Fibroblast of villous mesenchyme (primary cell): ENCODE measurements around the gene HPCAL1. TPM values are rescaled to one million over a fixed set of nuclear protein-coding genes. Genes with fewer than 3 reads are reported as not detected.

Source experiments
- DNase-seq: peaks from one replicate; pipeline ENCODE4 v3.0.0-alpha.2; 2010; ENCODE audit warnings: low read depth
- H3K4me3 ChIP-seq: 2 replicates; pipeline ENCODE4 v1.5.1; 2011; ENCODE audit warnings: low read depth, mild to moderate bottlenecking, low read length
- total RNA-seq: library from RNA; depleted of rRNA; stranded (reverse); fragments of >200 nt; gene quantifications from 2 replicates; pipeline ENCODE4 v1.2.3, GENCODE V29; 2012
- TF ChIP-seq, protein P1 (sequence below): IDR thresholded peaks from 2 replicates; pipeline ENCODE4 v1.5.1; 2012; ENCODE audit warnings: low read depth, mild to moderate bottlenecking, low read length; ENCODE audit not compliant: insufficient read depth

HPCAL1 gene
- total RNA-seq, 1 donor, result 60.0 TPM

DNA sequence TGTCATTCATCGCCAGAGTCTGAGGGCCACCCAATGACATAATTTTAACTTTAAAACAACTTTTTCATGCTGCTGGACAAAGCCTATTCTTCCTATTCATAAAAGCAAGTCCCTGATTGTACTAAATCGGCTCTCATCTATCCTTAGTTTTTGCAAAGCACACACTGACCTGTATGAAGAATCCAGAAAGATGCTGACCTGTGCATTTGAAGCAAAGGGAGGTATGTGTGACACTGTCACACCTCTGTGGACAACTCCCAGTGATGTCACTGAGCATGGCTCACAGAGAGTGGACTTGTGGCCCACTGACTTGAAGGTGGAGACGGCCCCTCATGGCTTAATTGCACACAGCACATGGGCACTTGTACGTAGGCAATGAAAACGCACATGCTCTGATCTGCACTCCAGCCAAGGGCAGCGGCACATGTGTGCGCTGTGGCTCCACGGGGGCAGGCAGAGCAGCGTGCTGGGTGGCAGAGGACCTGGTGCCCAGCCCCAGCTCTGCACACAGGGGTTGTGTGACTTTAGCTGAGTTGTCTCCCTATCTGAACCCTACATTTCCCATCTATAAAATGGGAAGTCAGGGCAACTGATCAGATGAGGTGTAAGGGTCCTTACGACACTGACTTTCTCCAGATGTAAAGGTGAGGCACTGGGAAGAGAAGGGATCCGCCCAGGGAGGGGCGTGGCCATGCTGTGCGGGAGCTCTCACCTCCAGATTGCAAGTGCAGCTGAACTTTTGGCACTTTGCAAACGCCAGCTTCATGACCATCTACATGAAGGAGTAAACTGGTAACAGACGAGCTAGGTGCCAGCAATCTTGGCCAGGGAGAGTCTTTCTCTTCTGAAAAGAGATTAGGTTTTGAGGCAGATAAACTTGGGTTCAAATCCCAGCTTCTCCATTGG is 159.7 kb downstream of the HPCAL1 start:
- TF ChIP-seq, protein P1, sequence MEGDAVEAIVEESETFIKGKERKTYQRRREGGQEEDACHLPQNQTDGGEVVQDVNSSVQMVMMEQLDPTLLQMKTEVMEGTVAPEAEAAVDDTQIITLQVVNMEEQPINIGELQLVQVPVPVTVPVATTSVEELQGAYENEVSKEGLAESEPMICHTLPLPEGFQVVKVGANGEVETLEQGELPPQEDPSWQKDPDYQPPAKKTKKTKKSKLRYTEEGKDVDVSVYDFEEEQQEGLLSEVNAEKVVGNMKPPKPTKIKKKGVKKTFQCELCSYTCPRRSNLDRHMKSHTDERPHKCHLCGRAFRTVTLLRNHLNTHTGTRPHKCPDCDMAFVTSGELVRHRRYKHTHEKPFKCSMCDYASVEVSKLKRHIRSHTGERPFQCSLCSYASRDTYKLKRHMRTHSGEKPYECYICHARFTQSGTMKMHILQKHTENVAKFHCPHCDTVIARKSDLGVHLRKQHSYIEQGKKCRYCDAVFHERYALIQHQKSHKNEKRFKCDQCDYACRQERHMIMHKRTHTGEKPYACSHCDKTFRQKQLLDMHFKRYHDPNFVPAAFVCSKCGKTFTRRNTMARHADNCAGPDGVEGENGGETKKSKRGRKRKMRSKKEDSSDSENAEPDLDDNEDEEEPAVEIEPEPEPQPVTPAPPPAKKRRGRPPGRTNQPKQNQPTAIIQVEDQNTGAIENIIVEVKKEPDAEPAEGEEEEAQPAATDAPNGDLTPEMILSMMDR, result no peak
- H3K4me3 ChIP-seq, result no peak overlapping the region
- DNase-seq, result no peak

- TF ChIP-seq, protein P1, result no peak
- DNase-seq, result no peak
- no peak overlapping the region for H3K4me3 ChIP-seq
These were observed 163.2 kb downstream of the HPCAL1 start for GRCh38 chr2:10465910-10466309.

DNA sequence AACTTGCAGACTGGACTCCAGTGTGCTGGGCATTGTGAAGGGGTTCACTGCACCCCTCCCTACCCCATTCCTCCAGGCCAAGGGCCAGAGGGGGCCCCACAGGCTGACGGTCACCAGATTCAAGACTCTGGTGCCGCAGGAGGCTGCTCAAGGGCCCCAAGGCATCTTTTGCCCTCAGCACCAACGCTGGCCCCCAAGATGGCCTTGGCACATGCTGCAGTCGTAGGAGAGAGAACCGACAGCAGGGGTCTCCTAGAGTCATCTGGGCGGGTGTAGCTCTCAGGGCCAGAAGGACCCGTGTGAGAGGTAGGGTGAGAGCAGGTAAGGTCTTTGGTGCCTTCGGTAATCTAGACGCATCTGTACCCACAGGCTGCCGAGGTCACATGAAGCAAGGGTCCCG is 164.1 kb downstream of the HPCAL1 start:
- no peak overlapping the region for H3K4me3 ChIP-seq
- TF ChIP-seq, protein P1, result no peak

DNA sequence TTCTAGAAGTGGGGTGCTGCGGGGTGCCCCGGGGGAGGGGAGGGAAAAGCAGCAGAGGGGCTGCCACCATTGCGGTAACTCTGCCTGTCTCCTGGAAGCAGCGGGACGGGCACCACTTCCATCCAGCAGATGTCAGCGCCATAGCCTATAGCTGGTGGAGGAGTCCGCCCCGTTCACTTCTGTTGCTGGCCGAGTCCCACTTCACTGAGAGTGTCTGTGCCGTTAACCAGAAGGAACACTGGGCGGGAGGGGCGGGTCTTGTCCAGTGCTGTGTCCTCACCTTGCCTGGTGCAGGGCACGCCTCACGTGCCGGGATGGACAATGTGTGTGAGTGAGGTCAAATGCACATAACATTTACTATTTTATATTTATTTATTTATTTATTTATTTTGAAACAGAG is 164.7 kb downstream of the HPCAL1 start:
- TF ChIP-seq, protein P1, result no peak

More for the DNA sequence above, 164.1 kb downstream of the HPCAL1 start:
- no peak for DNase-seq

DNA sequence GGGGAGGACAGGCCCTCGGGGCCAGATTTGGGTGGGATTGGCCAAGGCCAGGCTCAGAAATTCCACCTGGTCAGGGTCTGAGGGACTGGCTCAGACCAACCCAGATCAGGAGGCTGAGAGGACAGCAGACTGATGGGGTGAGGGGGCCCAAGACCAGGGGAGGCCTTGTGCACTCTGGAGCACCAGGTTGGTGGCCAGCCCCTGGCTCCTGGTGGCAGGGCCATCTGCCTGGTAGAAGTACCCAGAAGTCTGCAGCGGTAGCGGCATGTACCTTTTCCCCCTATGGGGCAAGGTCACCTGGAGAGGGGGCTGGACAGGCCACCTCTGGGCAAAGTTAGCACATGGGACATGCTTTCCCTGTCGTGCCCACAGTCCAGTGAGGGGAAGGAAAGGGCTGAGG is 166.6 kb downstream of the HPCAL1 start:
- H3K4me3 ChIP-seq, result no peak overlapping the region
- DNase-seq, result no peak
- TF ChIP-seq, protein P1, result no peak

More for the DNA sequence above, 164.7 kb downstream of the HPCAL1 start:
- DNase-seq, result no peak
- no peak overlapping the region for H3K4me3 ChIP-seq

DNA sequence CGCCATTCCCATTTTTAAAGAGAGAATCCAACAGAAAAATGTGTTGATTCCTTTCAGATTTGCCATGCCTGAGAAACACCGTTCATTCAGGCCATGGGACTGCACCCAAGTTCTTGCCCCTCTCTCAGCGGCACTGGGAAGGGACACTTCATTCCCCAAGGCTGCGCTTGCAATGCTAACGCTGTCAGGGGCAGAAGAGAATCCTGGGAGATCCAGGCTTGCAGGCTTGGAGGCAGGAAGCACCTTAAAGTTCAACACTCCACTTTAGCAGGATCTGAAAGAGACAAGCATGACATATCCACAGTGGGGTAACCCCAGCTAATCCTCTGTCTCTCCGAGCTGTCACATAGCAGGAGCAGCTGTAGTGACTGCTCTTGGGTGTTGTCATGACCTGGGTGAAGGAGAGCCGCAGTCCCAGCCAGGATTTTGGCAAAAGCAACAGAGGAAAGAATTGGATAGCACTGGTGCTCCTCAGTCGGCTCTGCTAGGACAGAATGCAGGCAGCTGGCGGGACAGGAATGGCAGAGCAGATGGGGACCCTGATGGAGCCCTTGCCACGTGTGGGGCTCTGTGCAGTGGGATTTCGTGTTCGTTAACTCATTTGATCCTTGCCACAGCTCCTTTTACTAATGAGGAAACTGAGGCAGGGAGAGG is 167.4 kb downstream of the HPCAL1 start:
- TF ChIP-seq, protein P1, result no peak
- H3K4me3 ChIP-seq, result no peak overlapping the region
- no peak for DNase-seq
